SHP77 treated with DMSO at 0.1 percent for 48 hours (cell line): Measurements from ENCODE around the gene ING3.

Experiments
- DNase-seq: peaks from one replicate; lab custom pipeline; 2025; lab: John Stamatoyannopoulos, UW

Gene ING3

GRCh38 chr7:120989257-120990220, 39.0 kb downstream of the ING3 start:
- DNase-seq: no peak

- no peak for DNase-seq
Observed at GRCh38 chr7:120990468-120991118, 40.0 kb downstream of the ING3 start.

- DNase-seq: no peak
Observed at GRCh38 chr7:120991161-120991560, 40.6 kb downstream of the ING3 start.

GRCh38 chr7:120991581-120991980, 41.0 kb downstream of the ING3 start:
- no peak for DNase-seq

GRCh38 chr7:120992272-120992964, 41.8 kb downstream of the ING3 start:
- no peak for DNase-seq

GRCh38 chr7:120992965-120993494, 42.5 kb downstream of the ING3 start:
- DNase-seq: no peak

GRCh38 chr7:120993553-120994191, 43.1 kb downstream of the ING3 start:
- DNase-seq: no peak

- no peak for DNase-seq
Observed at GRCh38 chr7:120994512-120995410, 44.2 kb downstream of the ING3 start.

GRCh38 chr7:120995654-120996053, 45.1 kb downstream of the ING3 start:
- DNase-seq: no peak

GRCh38 chr7:120996333-120996987, 45.9 kb downstream of the ING3 start:
- DNase-seq: no peak

- no peak for DNase-seq
Observed at GRCh38 chr7:120996988-120997345, 46.4 kb downstream of the ING3 start.

- DNase-seq: no peak
Observed at GRCh38 chr7:120997882-120998474, 47.4 kb downstream of the ING3 start.

GRCh38 chr7:120998520-120998919, 47.9 kb downstream of the ING3 start:
- no peak for DNase-seq

- no peak for DNase-seq
Observed at GRCh38 chr7:120998996-120999565, 48.5 kb downstream of the ING3 start.

- DNase-seq: no peak
Observed at GRCh38 chr7:121000081-121000983, 49.8 kb downstream of the ING3 start.

- DNase-seq: no peak
Observed at GRCh38 chr7:121001234-121001906, 50.8 kb downstream of the ING3 start.

GRCh38 chr7:121002048-121002756, 51.6 kb downstream of the ING3 start:
- DNase-seq: no peak
